WTC11 (cell line): ENCODE measurements around the gene LRP1. TPM values are rescaled to one million over a fixed set of nuclear protein-coding genes. Genes with fewer than 3 reads are reported as not detected.
A peak's percentile ranks its signal among the peaks of the same experiment; 100 is the strongest.

ENCODE experiments used
- ATAC-seq: fragments of 200-7000 bp; cut with Tn5 transposase; 2 replicates; pipeline ENCODE4 v1.10.0; 2021; ENCODE audit warnings: mild to moderate bottlenecking, moderate library complexity
- CTCF ChIA-PET: fragments of 300-600 bp; sonication (Branson Sonifier 250); formaldehyde crosslinking; loops from one replicate; lab custom pipeline; 2021; ENCODE audit warnings: antibody characterized with exemption; lab: Charles Lee
- POLR2A ChIA-PET: fragments of 350-600 bp; sonication (Branson Sonifier 250); formaldehyde crosslinking; loops from one replicate; lab custom pipeline; 2021; ENCODE audit warnings: antibody characterized with exemption; lab: Charles Lee
- DNase-seq: peaks from one replicate; pipeline ENCODE4 v3.0.0; 2021; ENCODE audit warnings: low spot score
- H3K27ac Mint-ChIP-seq: 2 replicates; pipeline ENCODE4 v1.8.0; 2021; ENCODE audit warnings: mixed read lengths
- H3K27me3 Mint-ChIP-seq: 2 replicates; pipeline ENCODE4 v1.8.0; 2021; ENCODE audit warnings: low read depth, mild to moderate bottlenecking, moderate library complexity, mixed read lengths
- H3K36me3 Mint-ChIP-seq: 2 replicates; pipeline ENCODE4 v1.8.0; 2021; ENCODE audit warnings: mixed read lengths
- H3K4me1 Mint-ChIP-seq: 2 replicates; pipeline ENCODE4 v1.8.0; 2022; ENCODE audit warnings: mixed read lengths
- H3K4me3 Mint-ChIP-seq: 2 replicates; pipeline ENCODE4 v1.8.0; 2021; ENCODE audit warnings: mild to moderate bottlenecking, moderate library complexity, mixed read lengths
- H3K9me3 Mint-ChIP-seq: 2 replicates; pipeline ENCODE4 v1.8.0; 2021; ENCODE audit warnings: mixed read lengths
- CBFB ChIP-seq: sonication (generic); formaldehyde crosslinking; IDR thresholded peaks from 2 replicates; pipeline ENCODE4 v1.8.1; 2022; ENCODE audit warnings: mild to moderate bottlenecking, low read depth, missing genetic modification reagents
- CTCF ChIP-seq: fragments of 200-600 bp; IDR thresholded peaks from 2 replicates; pipeline ENCODE4 v1.8.0; 2022; ENCODE audit warnings: antibody characterized with exemption
- IRF1 ChIP-seq: sonication (generic); formaldehyde crosslinking; IDR thresholded peaks from 2 replicates; pipeline ENCODE4 v1.8.0; 2023; ENCODE audit warnings: missing genetic modification reagents
- NFE2L1 ChIP-seq: sonication (generic); formaldehyde crosslinking; IDR thresholded peaks from 2 replicates; pipeline ENCODE4 v1.8.1; 2023; ENCODE audit warnings: missing genetic modification reagents
- PRDM15 ChIP-seq: sonication (generic); formaldehyde crosslinking; IDR thresholded peaks from 2 replicates; pipeline ENCODE4 v1.8.0; 2022; ENCODE audit warnings: missing genetic modification reagents
- RELA ChIP-seq: sonication (generic); formaldehyde crosslinking; IDR thresholded peaks from 2 replicates; pipeline ENCODE4 v1.8.1; 2022; ENCODE audit warnings: missing genetic modification reagents, mild to moderate bottlenecking, borderline replicate concordance
- ZNF263 ChIP-seq: sonication (generic); formaldehyde crosslinking; IDR thresholded peaks from 2 replicates; pipeline ENCODE4 v1.8.1; 2022; ENCODE audit warnings: low read depth, mild to moderate bottlenecking, moderate library complexity, missing genetic modification reagents
- ZNF423 ChIP-seq: fragments of 250-450 bp; sonication (Bioruptor Pico); IDR thresholded peaks from 2 replicates; pipeline ENCODE4 v2.1.2; 2022; ENCODE audit warnings: mild to moderate bottlenecking, moderate library complexity
- ZNF532 ChIP-seq: fragments of 250-450 bp; sonication (Bioruptor Pico); IDR thresholded peaks from 2 replicates; pipeline ENCODE4 v1.9.0; 2021; ENCODE audit warnings: mild to moderate bottlenecking, borderline replicate concordance
- total RNA-seq: library from RNA; stranded (reverse); gene quantifications from 3 replicates; pipeline ENCODE4 v1.2.3, GENCODE V29; 2021

The LRP1 gene
- total RNA-seq, 1 experiment from 2014 or later, result 120 TPM

GRCh38 chr12:57150400-57151000 is 22.2 kb downstream of the LRP1 start (continued):
- TF ChIP-seq ZNF532 (CRISPR knock-in tag) (no peak), CTCF (no peak)

- ATAC-seq (no peak), DNase-seq (no peak)
- Mint-ChIP-seq H3K4me3 (no peak overlapping the region), H3K4me1 (peaks cover 8% of the 10 kb centered on the region), H3K9me3 (no peaks in the 10 kb centered on the region), H3K27ac (peak overlapping the region; percentile 92), H3K36me3 (peaks cover 40% of the 10 kb centered on the region), H3K27me3 (no peaks in the 10 kb centered on the region)
- ChIA-PET POLR2A (no interaction called here), CTCF (interaction anchor here (1.5 to 2.4 kb wide), 2 partner anchors 24 to 28 kb away, joined by 7 to 8 read pairs; no protein-coding TSS in a partner anchor)
- TF ChIP-seq ZNF423 (peak; percentile 72), RELA (CRISPR knock-in tag) (no peak)
Measured at GRCh38 chr12:57151741-57152630, 23.7 kb downstream of the LRP1 start.

GRCh38 chr12:57152639-57153038 is 24.4 kb downstream of the LRP1 start:
- TF ChIP-seq IRF1 (no peak), PRDM15 (CRISPR knock-in tag) (no peak), ZNF263 (CRISPR knock-in tag) (no peak), NFE2L1 (CRISPR knock-in tag) (no peak), CBFB (CRISPR knock-in tag) (no peak)
- ChIA-PET CTCF (interaction anchor here (1.5 to 2.4 kb wide), 2 partner anchors 23 to 29 kb away, joined by 7 to 8 read pairs; no protein-coding TSS in a partner anchor), POLR2A (no interaction called here)
- Mint-ChIP-seq H3K4me3 (no peak overlapping the region), H3K27ac (no peak overlapping the region), H3K27me3 (no peaks in the 10 kb centered on the region), H3K9me3 (no peaks in the 10 kb centered on the region), H3K36me3 (peaks cover 44% of the 10 kb centered on the region), H3K4me1 (peaks cover 4% of the 10 kb centered on the region; the same call in 1 of the 2 replicates)
- DNase-seq, result no peak
- no peak for ATAC-seq
